ENCODE data around the gene HTR1A. TPM values are rescaled to one million over a fixed set of nuclear protein-coding genes. Genes with fewer than 3 reads are reported as not detected.
A peak's percentile ranks its signal among the peaks of the same experiment; 100 is the strongest.

Gene HTR1A
- total RNA-seq, 1 experiment from 2014 or later, result not detected

- ChIA-PET POLR2A (no interaction called here), CTCF (no interaction called here)
- Mint-ChIP-seq H3K9me3 (ENCODE audit: unreplicated experiment) (no peaks in the 10 kb centered on the region), H3K36me3 (ENCODE audit: insufficient read depth, unreplicated experiment) (no peaks in the 10 kb centered on the region), H3K27ac (ENCODE audit: low read depth, unreplicated experiment) (no peak overlapping the region), H3K4me1 (ENCODE audit: insufficient read depth, unreplicated experiment) (no peaks in the 10 kb centered on the region), H3K27me3 (ENCODE audit: insufficient read depth, unreplicated experiment) (no peaks in the 10 kb centered on the region), H3K4me3 (ENCODE audit: unreplicated experiment) (no peak overlapping the region)
- intact Hi-C loops (cut with micrococcal nuclease), result no loop called here
- DNase-seq (ENCODE audit: unreplicated experiment), result no peak
- TF ChIP-seq CTCF (IDR thresholded peaks at IDR 0.05; ENCODE audit: unreplicated experiment), result no peak
- BruUV-seq (replicated peaks), result no TSS peak
These were observed 33.8 kb downstream of the HTR1A start for GRCh38 chr5:63928451-63928850.

DNA sequence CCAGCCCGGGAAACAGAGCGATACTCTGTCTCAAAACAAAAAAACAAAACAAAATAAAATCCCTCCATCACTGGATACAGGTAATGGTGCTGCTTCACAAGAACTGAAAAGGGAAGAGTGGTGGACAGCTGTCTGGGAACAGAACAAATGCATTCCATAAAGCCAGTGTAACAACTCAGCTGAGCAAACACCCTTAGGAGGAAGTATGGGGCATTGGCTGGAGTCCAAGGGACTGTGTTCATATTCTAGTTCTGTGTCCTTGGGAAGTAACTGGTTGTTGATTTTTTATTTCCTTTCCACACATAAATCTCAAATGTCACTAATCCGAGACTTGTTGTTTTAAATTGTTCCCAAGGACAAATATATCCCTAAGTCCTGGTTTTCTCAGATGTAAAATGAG lies 38.3 kb downstream of the HTR1A start:
- peak; percentile 54 for DNase-seq (ENCODE audit: unreplicated experiment)
- ChIA-PET POLR2A (no interaction called here), CTCF (no interaction called here)
- no peak overlapping the region for H3K4me3 Mint-ChIP-seq (ENCODE audit: unreplicated experiment)
- no peaks in the 10 kb centered on the region for H3K4me1 Mint-ChIP-seq (ENCODE audit: insufficient read depth, unreplicated experiment)
- intact Hi-C loops (cut with micrococcal nuclease), result no loop called here
- H3K27ac Mint-ChIP-seq (ENCODE audit: low read depth, unreplicated experiment), result no peak overlapping the region
- no TSS peak for BruUV-seq (replicated peaks)
- TF ChIP-seq CTCF (IDR thresholded peaks at IDR 0.05; ENCODE audit: unreplicated experiment), result no peak
- no peaks in the 10 kb centered on the region for H3K9me3 Mint-ChIP-seq (ENCODE audit: unreplicated experiment)
- no peaks in the 10 kb centered on the region for H3K27me3 Mint-ChIP-seq (ENCODE audit: insufficient read depth, unreplicated experiment)
- no peaks in the 10 kb centered on the region for H3K36me3 Mint-ChIP-seq (ENCODE audit: insufficient read depth, unreplicated experiment)

- no peaks in the 10 kb centered on the region for H3K36me3 Mint-ChIP-seq (ENCODE audit: insufficient read depth, unreplicated experiment)
- ChIA-PET CTCF (interaction anchor here (0.5 to 1.2 kb wide), 4 partner anchors 43 to 281 kb away, joined by 3 to 4 read pairs (median 3); no protein-coding TSS in a partner anchor), POLR2A (no interaction called here)
- no peaks in the 10 kb centered on the region for H3K9me3 Mint-ChIP-seq (ENCODE audit: unreplicated experiment)
- TF ChIP-seq CTCF (IDR thresholded peaks at IDR 0.05; ENCODE audit: unreplicated experiment), result no peak
- intact Hi-C loops (cut with micrococcal nuclease), result no loop called here
- H3K27ac Mint-ChIP-seq (ENCODE audit: low read depth, unreplicated experiment), result no peak overlapping the region
- no peak for DNase-seq (ENCODE audit: unreplicated experiment)
- no peak overlapping the region for H3K4me3 Mint-ChIP-seq (ENCODE audit: unreplicated experiment)
- BruUV-seq (replicated peaks), result no TSS peak
- H3K27me3 Mint-ChIP-seq (ENCODE audit: insufficient read depth, unreplicated experiment), result no peaks in the 10 kb centered on the region
- H3K4me1 Mint-ChIP-seq (ENCODE audit: insufficient read depth, unreplicated experiment), result peaks cover 15% of the 10 kb centered on the region
These were observed 42.3 kb downstream of the HTR1A start for GRCh38 chr5:63919763-63920478.

DNA sequence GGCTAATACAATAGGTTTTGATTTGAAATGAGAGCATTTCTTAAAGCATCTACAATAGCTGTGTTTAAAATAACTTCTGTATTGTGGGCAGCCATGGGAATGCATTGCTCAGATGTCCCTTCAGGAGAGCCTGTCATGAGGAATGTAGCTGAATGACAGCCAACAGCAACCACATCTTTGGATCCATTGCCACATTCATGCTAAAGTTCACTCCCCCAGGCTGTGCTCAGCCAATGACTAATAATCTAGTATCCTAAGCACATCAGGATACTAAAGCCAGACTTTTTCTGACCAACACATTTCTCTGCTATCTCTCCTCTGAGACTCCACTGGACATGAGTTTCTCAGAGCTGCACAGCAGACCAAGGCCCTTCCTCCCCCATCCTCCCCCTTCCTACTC lies 45.5 kb downstream of the HTR1A start:
- H3K27ac Mint-ChIP-seq (ENCODE audit: low read depth, unreplicated experiment), result peak overlapping the region; percentile 74
- CTCF ChIA-PET, result no interaction called here
- no peaks in the 10 kb centered on the region for H3K27me3 Mint-ChIP-seq (ENCODE audit: insufficient read depth, unreplicated experiment)
- intact Hi-C loops (cut with micrococcal nuclease), result no loop called here
- BruUV-seq (replicated peaks), result no TSS peak
- no peak overlapping the region for H3K4me3 Mint-ChIP-seq (ENCODE audit: unreplicated experiment)
- no peaks in the 10 kb centered on the region for H3K9me3 Mint-ChIP-seq (ENCODE audit: unreplicated experiment)
- POLR2A ChIA-PET, result interaction anchor here (0.6 kb wide), 1 partner anchor 587 kb away, joined by 3 read pairs; no protein-coding TSS in a partner anchor
- TF ChIP-seq CTCF (IDR thresholded peaks at IDR 0.05; ENCODE audit: unreplicated experiment), result no peak
- no peaks in the 10 kb centered on the region for H3K36me3 Mint-ChIP-seq (ENCODE audit: insufficient read depth, unreplicated experiment)
- peak; percentile 88 for DNase-seq (ENCODE audit: unreplicated experiment)
- H3K4me1 Mint-ChIP-seq (ENCODE audit: insufficient read depth, unreplicated experiment), result peaks cover 15% of the 10 kb centered on the region
